Panc1 (cell line): ENCODE measurements around the gene ECT2L. TPM values are rescaled to one million over a fixed set of nuclear protein-coding genes. Genes with fewer than 3 reads are reported as not detected.

ENCODE experiments used
- ATAC-seq: fragments of 200-7000 bp; cut with Tn5 transposase; 2 replicates; pipeline ENCODE4 v1.9.1; 2020; ENCODE audit warnings: mild to moderate bottlenecking, moderate library complexity
- BruUV-seq: library from RNA; stranded (reverse); fragments of 400-500 nt; replicated peaks from 2 replicates; lab custom pipeline; 2021; lab: Mats Ljungman, UMichigan
- CTCF ChIA-PET: fragments of 300-600 bp; sonication (Branson Sonifier 250); formaldehyde crosslinking; loops from one replicate; lab custom pipeline; 2022; ENCODE audit warnings: antibody characterized with exemption; lab: Charles Lee
- POLR2A ChIA-PET: fragments of 300-600 bp; sonication (Branson Sonifier 250); formaldehyde crosslinking; loops from one replicate; lab custom pipeline; 2022; ENCODE audit warnings: antibody characterized with exemption; lab: Charles Lee
- DNase-seq: peaks from one replicate; pipeline ENCODE4 v3.0.0-alpha.2; 2010; ENCODE audit warnings: low read depth, low spot score
- H3K27ac ChIP-seq: 2 replicates; pipeline ENCODE4 v1.5.1; 2011; ENCODE audit warnings: mild to moderate bottlenecking, low read length, inconsistent platforms
- H3K27me3 ChIP-seq: fragments of 200-500 bp; sonication (Bioruptor generic); 2 replicates; pipeline ENCODE4 v1.6.0; 2014; ENCODE audit warnings: low read length, inconsistent platforms; ENCODE audit not compliant: control insufficient read depth, insufficient read depth
- H3K36me3 ChIP-seq: fragments of 200-500 bp; sonication (Bioruptor generic); 2 replicates; pipeline ENCODE4 v1.5.1; 2014; ENCODE audit warnings: inconsistent platforms, mild to moderate bottlenecking, low read length, moderate library complexity; ENCODE audit not compliant: control insufficient read depth, insufficient read depth
- H3K4me1 ChIP-seq: 2 replicates; pipeline ENCODE4 v1.5.1; 2011; ENCODE audit warnings: inconsistent platforms, mild to moderate bottlenecking, low read length, moderate library complexity; ENCODE audit not compliant: control insufficient read depth, insufficient read depth
- H3K4me3 ChIP-seq, 2 experiments: 2 replicates each; pipeline ENCODE4 v1.5.1; 2011 to 2012; ENCODE audit warnings: low read depth in 2 of 2, low read length in 2 of 2, mild to moderate bottlenecking in 2 of 2, inconsistent platforms in 1 of 2, moderate library complexity in 1 of 2
- H3K9me3 ChIP-seq: fragments of 200-500 bp; sonication (Bioruptor generic); 2 replicates; pipeline ENCODE4 v1.5.1; 2014; ENCODE audit warnings: low read depth, mild to moderate bottlenecking, inconsistent platforms, low read length, moderate library complexity; ENCODE audit not compliant: control insufficient read depth, insufficient read depth
- POLR2AphosphoS5 ChIP-seq: IDR thresholded peaks from 2 replicates; pipeline ENCODE4 v1.6.1; 2012; ENCODE audit warnings: mild to moderate bottlenecking, low read depth, low read length, moderate library complexity
- SIN3A ChIP-seq: IDR thresholded peaks from 2 replicates; pipeline ENCODE4 v1.6.1; 2012; ENCODE audit warnings: low read depth, mild to moderate bottlenecking, low read length, moderate library complexity, borderline replicate concordance; ENCODE audit not compliant: insufficient read depth
- TCF7L2 ChIP-seq: IDR thresholded peaks from 2 replicates; pipeline ENCODE4 v1.6.1; 2011; ENCODE audit warnings: mild to moderate bottlenecking, low read depth, low read length, inconsistent platforms
- in situ Hi-C: cut with HindIII; loops from 2 replicates; pipeline ENCODE4 v1.10.0; 2016; ENCODE audit warnings: low sequenced_read_pairs, low pct_unique_long_range_greater_than_20kb
- intact Hi-C: fragments of 100-400 bp; cut with micrococcal nuclease; formaldehyde crosslinking; loops from one replicate; pipeline ENCODE4 v1.10.0; 2022; ENCODE audit not compliant: unreplicated experiment
- total RNA-seq: library from RNA; stranded (reverse); gene quantifications from one replicate; pipeline ENCODE4 v1.2.1, GENCODE V29; 2021; ENCODE audit not compliant: unreplicated experiment
- TF ChIP-seq, protein P1 (sequence below), 2 experiments: IDR thresholded peaks; 2 replicates each; pipeline ENCODE4 v1.6.1; 2011 to 2012; ENCODE audit warnings: low read depth in 2 of 2, control low read depth in 1 of 2, low read length in 1 of 2, mild to moderate bottlenecking in 1 of 2, moderate library complexity in 1 of 2; ENCODE audit not compliant: insufficient read depth in 1 of 2
- TF ChIP-seq, protein P2 (sequence below): fragments of 450-650 bp; IDR thresholded peaks from 2 replicates; pipeline ENCODE4 v1.5.1; 2017; ENCODE audit warnings: mild to moderate bottlenecking

The ECT2L gene
- total RNA-seq, 1 experiment from 2014 or later = not detected

DNA sequence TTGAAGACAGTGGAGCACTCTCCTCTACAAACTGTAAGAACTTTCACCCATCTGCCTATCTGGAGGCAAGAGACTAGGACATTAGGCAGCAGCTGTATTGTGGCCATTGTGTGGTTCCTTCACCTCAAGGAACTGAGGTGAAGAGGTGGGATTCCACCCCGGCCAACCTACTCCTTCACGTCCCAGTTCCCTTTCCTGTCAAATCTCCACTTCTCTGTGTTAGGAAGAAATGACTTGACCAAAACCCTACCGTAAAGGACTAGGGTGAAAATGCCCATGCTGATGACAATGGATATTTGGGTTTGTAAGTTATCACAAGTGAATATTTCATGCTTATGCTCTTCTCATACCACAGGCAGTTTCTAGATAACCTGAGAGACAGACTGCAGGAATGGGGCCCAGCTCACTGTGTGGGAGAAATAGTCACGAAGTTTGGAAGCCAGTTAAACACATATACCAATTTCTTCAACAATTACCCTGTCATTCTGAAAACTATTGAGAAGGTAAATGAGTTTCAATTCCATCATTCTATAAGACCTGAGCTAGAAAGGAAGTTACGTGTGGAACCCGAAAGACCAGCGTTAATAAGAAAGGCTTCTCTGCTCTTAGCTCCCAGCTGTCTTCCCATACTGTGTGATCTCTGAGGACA, 86.6 kb downstream of the ECT2L start:
- DNase-seq (no peak), ATAC-seq (no peak)
- POLR2A ChIA-PET = interaction anchor here (0.6 kb wide), 1 partner anchor 208 kb away, joined by 8 read pairs; no protein-coding TSS in a partner anchor
- TF ChIP-seq, protein P1, sequence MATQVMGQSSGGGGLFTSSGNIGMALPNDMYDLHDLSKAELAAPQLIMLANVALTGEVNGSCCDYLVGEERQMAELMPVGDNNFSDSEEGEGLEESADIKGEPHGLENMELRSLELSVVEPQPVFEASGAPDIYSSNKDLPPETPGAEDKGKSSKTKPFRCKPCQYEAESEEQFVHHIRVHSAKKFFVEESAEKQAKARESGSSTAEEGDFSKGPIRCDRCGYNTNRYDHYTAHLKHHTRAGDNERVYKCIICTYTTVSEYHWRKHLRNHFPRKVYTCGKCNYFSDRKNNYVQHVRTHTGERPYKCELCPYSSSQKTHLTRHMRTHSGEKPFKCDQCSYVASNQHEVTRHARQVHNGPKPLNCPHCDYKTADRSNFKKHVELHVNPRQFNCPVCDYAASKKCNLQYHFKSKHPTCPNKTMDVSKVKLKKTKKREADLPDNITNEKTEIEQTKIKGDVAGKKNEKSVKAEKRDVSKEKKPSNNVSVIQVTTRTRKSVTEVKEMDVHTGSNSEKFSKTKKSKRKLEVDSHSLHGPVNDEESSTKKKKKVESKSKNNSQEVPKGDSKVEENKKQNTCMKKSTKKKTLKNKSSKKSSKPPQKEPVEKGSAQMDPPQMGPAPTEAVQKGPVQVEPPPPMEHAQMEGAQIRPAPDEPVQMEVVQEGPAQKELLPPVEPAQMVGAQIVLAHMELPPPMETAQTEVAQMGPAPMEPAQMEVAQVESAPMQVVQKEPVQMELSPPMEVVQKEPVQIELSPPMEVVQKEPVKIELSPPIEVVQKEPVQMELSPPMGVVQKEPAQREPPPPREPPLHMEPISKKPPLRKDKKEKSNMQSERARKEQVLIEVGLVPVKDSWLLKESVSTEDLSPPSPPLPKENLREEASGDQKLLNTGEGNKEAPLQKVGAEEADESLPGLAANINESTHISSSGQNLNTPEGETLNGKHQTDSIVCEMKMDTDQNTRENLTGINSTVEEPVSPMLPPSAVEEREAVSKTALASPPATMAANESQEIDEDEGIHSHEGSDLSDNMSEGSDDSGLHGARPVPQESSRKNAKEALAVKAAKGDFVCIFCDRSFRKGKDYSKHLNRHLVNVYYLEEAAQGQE (IDR thresholded peaks at IDR 0.05; ENCODE audit: insufficient read depth in 1 of 2, low read depth in 2 of 2, low read length in 1 of 2) = no peak
- TF ChIP-seq POLR2AphosphoS5 (no peak), SIN3A (no peak), TCF7L2 (no peak)
- TF ChIP-seq, protein P2, sequence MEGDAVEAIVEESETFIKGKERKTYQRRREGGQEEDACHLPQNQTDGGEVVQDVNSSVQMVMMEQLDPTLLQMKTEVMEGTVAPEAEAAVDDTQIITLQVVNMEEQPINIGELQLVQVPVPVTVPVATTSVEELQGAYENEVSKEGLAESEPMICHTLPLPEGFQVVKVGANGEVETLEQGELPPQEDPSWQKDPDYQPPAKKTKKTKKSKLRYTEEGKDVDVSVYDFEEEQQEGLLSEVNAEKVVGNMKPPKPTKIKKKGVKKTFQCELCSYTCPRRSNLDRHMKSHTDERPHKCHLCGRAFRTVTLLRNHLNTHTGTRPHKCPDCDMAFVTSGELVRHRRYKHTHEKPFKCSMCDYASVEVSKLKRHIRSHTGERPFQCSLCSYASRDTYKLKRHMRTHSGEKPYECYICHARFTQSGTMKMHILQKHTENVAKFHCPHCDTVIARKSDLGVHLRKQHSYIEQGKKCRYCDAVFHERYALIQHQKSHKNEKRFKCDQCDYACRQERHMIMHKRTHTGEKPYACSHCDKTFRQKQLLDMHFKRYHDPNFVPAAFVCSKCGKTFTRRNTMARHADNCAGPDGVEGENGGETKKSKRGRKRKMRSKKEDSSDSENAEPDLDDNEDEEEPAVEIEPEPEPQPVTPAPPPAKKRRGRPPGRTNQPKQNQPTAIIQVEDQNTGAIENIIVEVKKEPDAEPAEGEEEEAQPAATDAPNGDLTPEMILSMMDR = no peak
- no TSS peak for BruUV-seq
- Histone ChIP-seq H3K36me3 (no peaks in the 10 kb centered on the region), H3K27me3 (no peaks in the 10 kb centered on the region), H3K4me3 (no peak overlapping the region), H3K4me1 (no peaks in the 10 kb centered on the region), H3K27ac (no peak overlapping the region), H3K9me3 (no peaks in the 10 kb centered on the region)
- CTCF ChIA-PET = no interaction called here
- in situ Hi-C loops = no loop called here
- intact Hi-C loops = no loop called here

DNA sequence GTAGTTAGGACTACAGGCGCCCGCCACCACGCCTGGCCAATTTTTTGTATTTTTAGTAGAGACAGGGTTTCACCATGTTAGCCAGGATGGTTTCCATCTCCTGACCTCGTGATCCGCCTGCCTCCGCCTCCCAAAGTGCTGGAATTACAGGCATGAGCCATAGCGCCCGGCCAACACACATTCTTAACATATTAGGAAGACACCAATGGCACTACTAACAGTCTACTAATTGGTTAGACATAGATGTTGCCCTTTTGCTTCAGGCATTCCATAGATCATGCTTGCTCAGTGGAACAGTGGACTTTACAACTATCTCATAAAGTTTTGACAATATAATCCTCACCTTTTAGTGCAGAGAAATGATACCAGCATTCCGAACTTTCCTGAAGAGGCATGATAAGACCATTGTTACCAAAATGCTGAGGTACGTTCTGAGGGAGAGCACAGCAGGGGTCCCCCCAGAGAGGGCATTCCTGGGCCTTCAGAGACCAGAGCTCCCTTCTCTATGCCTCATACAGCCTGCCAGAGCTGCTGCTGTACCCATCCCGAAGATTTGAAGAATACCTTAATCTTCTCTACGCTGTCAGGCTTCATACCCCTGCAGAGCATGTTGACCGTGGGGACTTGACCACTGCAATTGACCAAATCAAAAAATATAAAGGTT, 89.4 kb downstream of the ECT2L start:
- TF ChIP-seq, protein P2 = no peak
- TF ChIP-seq, protein P1 (IDR thresholded peaks at IDR 0.05; ENCODE audit: insufficient read depth in 1 of 2, low read depth in 2 of 2, low read length in 1 of 2) = no peak
- TF ChIP-seq TCF7L2 = no peak
- TF ChIP-seq POLR2AphosphoS5 = no peak
- TF ChIP-seq SIN3A = no peak
- BruUV-seq = no TSS peak
- POLR2A ChIA-PET = no interaction called here
- DNase-seq = no peak
- in situ Hi-C loops (no loop called here), intact Hi-C loops (no loop called here)
- no peaks in the 10 kb centered on the region for H3K4me1 ChIP-seq
- no peak for ATAC-seq
- no peak overlapping the region for H3K4me3 ChIP-seq
- CTCF ChIA-PET = no interaction called here
- H3K36me3 ChIP-seq = no peaks in the 10 kb centered on the region
- no peak overlapping the region for H3K27ac ChIP-seq
- no peaks in the 10 kb centered on the region for H3K9me3 ChIP-seq
- no peaks in the 10 kb centered on the region for H3K27me3 ChIP-seq
